Activated T-cell treated with anti-CD3 and anti-CD28 coated beads, Interleukin-2, amount 50 U/mL, for 1 hour (primary cell): ENCODE measurements around the gene COL27A1.

Experiments used
- DNase-seq: peaks from one replicate; pipeline ENCODE4 v3.0.0-alpha.2; 2020

COL27A1 gene

GRCh38 chr9:114155263-114155994, at the start of gene COL27A1:
Gene COL27A1, plus strand, starts transcription at chr9:114155537. Its CDS starts 414 bp downstream, at chr9:114155951.
- DNase-seq, result peak; percentile 80

GRCh38 chr9:114107286-114108001, 47.9 kb upstream of the COL27A1 start:
- DNase-seq, result no peak

DNA sequence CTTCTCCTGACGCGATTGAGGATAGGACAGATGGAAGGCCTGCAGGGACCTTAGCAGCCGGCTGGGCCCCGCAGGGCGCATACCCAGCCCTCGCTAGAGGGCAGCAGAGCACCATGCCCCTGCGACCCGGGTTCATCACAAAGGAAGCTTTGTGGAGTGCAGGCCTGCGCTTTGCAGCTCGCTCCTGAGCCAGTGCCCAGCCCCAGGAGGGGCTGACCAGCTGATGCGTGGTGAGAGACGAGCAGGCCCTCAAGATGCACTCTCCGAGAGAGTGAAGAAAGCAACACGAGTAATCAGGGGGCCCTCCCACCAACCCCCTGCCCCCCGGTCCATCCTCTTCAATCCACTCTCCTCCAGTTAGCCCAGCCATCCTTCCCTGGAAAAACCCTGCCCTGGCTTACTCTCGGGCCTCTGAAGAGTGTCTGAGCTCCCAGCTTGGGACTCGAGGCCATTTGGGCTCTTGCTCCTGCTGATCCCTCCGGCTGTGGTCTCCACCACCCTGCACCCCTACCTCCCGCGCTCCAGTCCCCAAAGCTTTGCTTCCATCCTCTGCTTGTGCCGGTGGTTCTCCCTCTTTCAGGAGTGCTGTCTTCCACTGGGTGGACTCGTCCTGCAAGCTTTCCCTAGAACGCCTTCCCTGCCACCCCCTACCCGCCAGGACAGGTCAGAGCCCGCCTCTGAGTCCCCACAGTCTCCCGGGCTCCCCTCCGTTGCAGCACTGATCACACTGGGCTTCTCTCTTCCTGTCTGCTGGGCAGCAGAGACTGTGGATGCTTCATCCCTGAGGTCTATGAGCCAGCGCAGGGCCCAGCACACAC, 47.1 kb upstream of the COL27A1 start:
- DNase-seq, result peak; percentile 51

DNA sequence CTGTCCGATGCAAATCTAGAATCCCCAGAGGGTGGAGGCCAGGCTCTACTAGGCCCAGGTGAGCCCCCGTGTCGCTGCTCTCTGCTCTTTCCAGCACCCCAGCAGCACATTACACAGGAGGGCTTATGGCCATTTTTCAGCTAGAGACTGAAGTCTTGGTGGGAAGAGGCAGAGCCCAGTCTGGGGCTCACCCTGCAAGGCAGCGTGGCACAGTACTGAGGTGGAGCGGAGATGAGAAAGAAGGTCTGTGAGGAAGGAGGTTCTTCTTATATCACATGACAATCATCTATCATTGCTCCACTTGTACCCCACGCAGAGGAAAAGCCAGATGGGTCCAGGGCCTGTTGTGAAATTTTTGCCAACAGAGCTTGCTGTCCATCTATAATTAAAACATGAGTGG, 46.2 kb upstream of the COL27A1 start:
- no peak for DNase-seq

DNA sequence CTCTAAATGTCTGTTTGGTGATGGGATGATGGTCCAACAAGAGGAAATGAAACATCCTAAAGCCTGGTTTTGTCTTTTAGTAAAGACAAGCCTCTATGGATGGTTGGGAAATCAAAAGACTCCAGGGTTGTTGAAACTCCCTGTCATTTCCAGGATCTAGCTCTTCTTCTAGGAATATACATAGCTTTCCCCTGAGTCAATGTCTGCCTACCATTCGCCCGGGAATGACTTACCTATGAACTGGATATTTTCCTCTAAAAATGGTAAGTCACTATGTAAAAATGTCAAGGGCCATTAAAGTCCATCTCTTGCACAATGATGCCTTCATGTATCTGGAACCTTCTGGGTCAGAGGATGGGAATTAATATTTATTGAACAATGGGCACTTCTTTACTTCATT, 45.2 kb upstream of the COL27A1 start:
- DNase-seq, result no peak

DNA sequence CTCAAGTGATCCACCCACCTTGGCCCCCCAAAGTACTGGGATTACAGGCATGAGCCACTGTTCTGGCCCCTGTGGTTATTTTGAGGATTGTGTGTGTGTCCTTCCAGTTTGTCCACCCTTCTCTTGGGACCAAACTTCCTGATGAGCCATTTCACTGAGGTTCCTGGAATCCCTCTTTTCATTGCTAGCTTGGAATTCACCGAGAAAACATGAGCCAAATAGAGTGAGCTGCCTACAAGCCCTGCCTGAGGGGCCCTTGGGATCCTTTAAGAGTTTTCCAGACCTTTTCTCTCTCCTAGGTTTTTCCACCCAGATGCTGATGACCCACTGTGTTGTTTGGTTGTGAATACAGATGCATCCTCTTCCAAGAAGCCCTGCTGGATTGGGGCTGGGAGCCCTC, 43.0 kb upstream of the COL27A1 start:
- no peak for DNase-seq

- no peak for DNase-seq
Observed at GRCh38 chr9:114112778-114113584, 42.4 kb upstream of the COL27A1 start.

DNA sequence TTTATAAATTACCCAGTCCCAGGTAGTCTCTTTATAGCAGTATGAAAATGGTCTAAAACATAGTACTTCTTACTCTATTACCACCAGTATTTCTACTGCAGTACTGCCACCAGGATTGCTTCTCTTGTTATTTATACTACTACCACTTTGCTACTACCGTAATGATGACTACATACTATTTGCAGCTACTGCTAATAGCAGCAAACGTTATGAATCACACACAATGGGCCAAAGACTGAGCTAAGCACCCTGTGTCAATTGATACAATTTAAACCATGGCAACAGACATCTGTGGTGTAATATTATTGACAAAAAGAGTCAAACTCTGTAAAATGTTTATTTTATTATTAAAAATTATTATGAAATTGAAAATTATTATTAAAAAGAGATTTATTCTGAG, 41.0 kb upstream of the COL27A1 start:
- DNase-seq, result no peak

- DNase-seq, result no peak
Observed at GRCh38 chr9:114115654-114116125, 39.6 kb upstream of the COL27A1 start.

- no peak for DNase-seq
Observed at GRCh38 chr9:114116126-114116747, 39.1 kb upstream of the COL27A1 start.

- DNase-seq, result no peak
Observed at GRCh38 chr9:114117614-114117995, 37.7 kb upstream of the COL27A1 start.

DNA sequence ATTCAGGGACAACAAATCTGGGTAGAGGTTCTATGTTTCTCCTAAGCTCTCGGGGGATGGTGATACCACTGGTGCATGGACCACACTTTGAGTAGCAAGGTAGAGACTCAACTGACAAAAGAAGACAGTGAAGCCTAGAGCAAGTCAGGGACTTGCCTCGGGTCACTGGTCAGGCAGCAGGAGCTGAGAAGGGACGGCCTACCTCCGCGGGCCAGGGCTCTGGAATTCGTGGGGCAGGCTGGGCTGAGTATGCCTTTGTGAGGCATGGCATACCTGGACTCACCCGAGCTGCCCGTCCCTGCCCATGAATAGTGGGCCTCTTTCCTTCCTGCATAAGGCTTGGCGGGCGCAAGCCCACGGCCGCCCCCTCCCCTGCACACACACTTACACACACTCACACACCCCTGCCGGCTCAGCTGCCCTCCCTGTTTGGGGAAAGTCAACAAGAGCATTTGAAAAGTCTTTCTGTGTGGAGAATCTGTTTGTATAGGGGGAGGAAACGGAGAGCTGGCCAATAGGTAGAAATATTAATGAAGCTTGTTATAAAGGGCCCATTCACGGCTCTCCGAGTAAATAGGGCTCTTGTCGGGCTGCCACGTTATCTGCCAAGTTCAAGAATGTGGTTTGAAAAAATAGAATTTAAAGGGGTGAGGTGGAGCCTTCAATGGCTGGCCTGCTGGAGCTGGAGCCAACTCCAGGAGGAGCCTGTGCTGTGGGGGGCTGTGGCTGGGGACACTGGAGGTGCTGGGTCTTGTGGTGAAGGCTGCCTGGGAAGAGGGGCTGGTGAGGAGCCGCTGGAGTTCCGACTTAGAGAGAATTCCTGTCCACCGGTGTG, 37.1 kb upstream of the COL27A1 start:
- no peak for DNase-seq

DNA sequence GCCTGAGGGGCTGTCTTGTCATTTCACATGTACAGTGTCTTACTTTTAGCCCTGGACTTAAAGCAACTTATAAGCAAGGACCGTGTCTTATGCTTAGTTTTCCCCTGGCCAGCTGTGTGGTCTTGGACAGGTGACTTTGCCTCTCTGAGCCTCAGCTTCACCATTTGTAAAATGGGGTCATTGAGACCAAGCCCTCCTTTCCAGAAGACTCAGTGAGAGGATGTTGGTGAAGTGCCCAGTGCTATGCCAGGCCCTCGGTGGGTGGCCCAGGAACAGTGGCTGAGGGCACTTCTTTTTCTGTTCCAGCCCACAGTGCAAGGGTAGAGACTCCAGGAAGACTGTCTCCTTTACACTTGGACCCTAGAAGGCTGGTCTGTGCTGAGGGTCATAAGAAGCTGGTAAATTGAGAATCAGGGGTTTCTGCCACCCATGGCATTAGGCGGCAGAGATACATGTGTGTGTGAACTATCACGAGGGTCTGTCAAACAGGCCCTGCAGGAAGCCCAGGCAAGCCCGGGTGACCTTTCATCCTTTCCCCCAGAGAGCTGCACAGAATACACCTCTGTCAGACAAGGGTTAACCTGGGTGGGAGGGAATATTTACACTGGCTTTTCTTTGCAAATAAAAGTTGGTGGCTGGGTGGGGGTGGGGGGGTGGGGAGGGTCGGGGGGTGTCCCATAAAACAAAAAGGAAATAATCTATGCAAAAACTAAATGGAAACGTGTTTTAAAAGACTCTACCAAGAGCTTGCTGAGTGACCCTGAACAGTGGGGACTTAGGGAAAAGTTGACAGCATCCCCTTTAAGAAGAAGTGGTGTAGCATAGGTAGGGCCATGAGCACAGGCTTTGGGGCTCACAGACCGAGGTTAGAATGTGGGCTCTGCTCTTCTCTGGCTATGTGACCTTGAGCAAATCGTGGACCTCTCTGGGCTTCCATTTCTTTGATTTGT, 35.8 kb upstream of the COL27A1 start:
- no peak for DNase-seq

DNA sequence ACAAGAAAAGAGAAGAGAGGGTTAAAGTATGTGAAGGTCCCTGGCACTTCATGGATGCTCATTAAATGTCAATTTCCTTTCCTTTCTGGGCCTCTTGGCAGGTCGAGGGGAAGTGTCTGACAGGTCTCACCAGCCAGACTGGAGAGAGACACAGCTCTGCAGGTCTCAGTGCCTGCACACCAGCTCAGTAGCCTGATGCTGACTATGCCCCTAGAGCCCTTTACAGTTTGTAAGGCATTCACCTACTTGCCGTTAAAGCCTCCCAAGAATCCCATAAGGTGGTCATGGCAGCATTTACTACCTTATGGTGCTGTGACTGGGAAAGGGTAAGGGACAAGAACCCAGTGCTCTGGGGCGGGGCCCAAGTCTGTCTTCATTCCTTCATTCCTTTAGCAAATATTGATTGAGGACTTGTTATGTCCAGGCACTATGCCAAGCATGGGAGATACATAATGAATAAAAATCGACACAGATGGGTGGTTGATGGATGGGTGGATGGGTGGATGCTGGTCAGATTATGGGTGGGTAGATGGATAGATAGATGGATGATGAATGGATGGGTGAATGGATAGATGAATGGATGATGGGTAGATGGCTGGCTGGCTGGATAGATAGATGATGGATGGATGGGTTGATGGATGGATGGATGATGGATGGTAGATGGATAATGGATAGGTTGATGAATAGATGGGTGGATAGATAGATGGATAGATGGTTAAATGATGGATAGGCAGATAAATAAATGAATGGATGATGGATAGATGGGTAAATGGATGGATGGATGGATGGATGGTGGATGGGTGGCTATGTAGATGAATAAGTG, 34.9 kb upstream of the COL27A1 start:
- DNase-seq, result no peak

GRCh38 chr9:114121227-114122135, 33.9 kb upstream of the COL27A1 start:
- DNase-seq, result no peak

DNA sequence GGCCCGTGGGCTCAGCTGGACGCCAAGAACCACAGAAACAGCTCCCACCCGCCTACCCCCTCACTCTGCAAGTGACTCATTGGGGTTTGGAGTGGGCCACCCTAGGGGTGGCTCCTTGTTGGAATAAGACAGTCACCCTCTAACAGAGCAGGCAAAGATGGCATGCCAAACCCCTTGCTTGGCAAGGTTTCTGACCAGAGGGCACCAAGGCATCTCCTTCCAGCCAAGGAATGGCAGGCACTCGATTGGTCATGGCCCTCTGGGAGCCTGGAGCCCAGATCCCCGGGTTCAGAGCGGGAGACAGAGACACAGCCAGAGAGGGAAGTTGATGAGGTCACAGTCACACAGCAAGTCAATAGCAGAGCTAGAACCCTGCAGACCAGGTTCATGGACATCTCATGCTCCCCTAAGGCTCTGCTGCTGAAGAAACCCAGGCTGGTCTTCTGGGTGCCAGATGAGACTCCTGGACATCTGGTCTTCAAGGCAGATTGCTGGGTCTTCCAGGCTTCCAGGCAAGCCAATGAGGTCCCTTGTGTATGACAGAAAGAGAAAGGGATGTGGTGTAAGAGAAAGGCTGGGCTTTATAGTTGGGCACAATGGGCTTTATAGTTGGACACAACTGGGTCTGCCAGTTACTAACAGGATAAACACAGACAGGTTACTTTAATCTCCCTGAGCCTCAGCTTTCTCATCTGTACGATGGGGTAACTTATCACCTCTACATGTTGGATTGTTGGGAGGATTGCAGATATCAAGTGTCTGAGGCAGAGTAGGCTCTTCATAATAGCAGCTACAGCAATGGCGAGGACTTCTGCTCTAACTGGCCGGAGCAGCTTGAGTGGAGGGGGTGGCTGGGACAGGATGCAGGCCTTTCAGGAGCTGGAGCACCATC, 33.0 kb upstream of the COL27A1 start:
- no peak for DNase-seq
